Sigmoid colon (tissue), 7 donors: ENCODE data around the gene ATP6V0D1. TPM values are rescaled to one million over a fixed set of nuclear protein-coding genes. Genes with fewer than 3 reads are reported as not detected.

Experiments used
- DNase-seq: peaks from one replicate; pipeline ENCODE4 v3.0.0-alpha.2; 2019
- H3K27ac ChIP-seq, 4 donors: fragments of 200-600 bp; sonication (generic); one replicate each; pipeline ENCODE4 v1.5.1; 2016 to 2019; ENCODE audit warnings: mild to moderate bottlenecking in 1 of 4
- H3K27me3 ChIP-seq, 3 donors: fragments of 200-600 bp; sonication (generic); one replicate each; pipeline ENCODE4 v1.5.1; 2019; ENCODE audit warnings: mild to moderate bottlenecking in 1 of 3
- H3K36me3 ChIP-seq, 4 donors: fragments of 200-600 bp; sonication (generic); one replicate each; pipeline ENCODE4 v1.5.1; 2016 to 2019
- H3K4me1 ChIP-seq, 4 donors: fragments of 200-600 bp; sonication (generic); one replicate each; pipeline ENCODE4 v1.5.1; 2017 to 2019
- H3K4me3 ChIP-seq, 4 donors: fragments of 200-600 bp; sonication (generic); one replicate each; pipeline ENCODE4 v1.5.1; 2017 to 2019; ENCODE audit warnings: mild to moderate bottlenecking in 2 of 4, moderate library complexity in 1 of 4
- H3K9me3 ChIP-seq, 4 donors: fragments of 200-600 bp in 3 of 4; sonication (generic) in 3 of 4; one replicate each; pipeline versions ENCODE4 v1.5.1 to v1.6.1; 2013 to 2019
- EP300 ChIP-seq, 4 donors: sonication (generic); formaldehyde crosslinking; IDR thresholded peaks; one replicate each; pipeline ENCODE4 v1.6.1; 2017; ENCODE audit warnings: antibody characterized with exemption in 4 of 4
- POLR2A ChIP-seq, 2 donors: fragments of 450-650 bp; IDR thresholded peaks; one replicate each; pipeline ENCODE4 v1.6.1; 2016; ENCODE audit warnings: antibody characterized with exemption in 2 of 2, mild to moderate bottlenecking in 2 of 2, moderate library complexity in 2 of 2
- POLR2AphosphoS5 ChIP-seq, 4 donors: sonication (generic); formaldehyde crosslinking; IDR thresholded peaks; one replicate each; pipeline ENCODE4 v1.6.1; 2017; ENCODE audit warnings: antibody characterized with exemption in 4 of 4
- WGBS, 2 donors: extraction: QIAGEN DNeasy Blood & Tissue Kit; methylation state at CpG; one replicate each; pipeline ENCODE4 v1.1.7; 2013; 5-methylcytosine and 5-hydroxymethylcytosine counted together
- intact Hi-C: fragments of 100-400 bp; cut with DNase I; formaldehyde crosslinking; loops from one replicate; pipeline ENCODE4 v1.15.1; 2023
- polyA plus RNA-seq, 3 donors: library from polyadenylated mRNA; stranded (reverse); fragments of 200-250 nt; gene quantifications; one replicate each; pipeline ENCODE4 v1.2.3, GENCODE V29; 2013
- total RNA-seq, 4 donors: library from RNA; depleted of rRNA; stranded (reverse); fragments of >200 nt; gene quantifications; one replicate each; pipeline ENCODE4 v1.1.0, GENCODE V29; 2016
- TF ChIP-seq, protein P1 (sequence below), 4 experiments: fragments of 450-650 bp in 3 of 4; fragments of 200-600 bp in 1 of 4; IDR thresholded peaks; one replicate each; pipeline ENCODE4 v1.5.1; 2016 to 2019; ENCODE audit warnings: antibody characterized with exemption in 4 of 4, mild to moderate bottlenecking in 3 of 4, moderate library complexity in 2 of 4
- donor health status: healthy with polysubstance abuse.
- donor health status: Bipolar disorder and iron deficiency.
- donor health status: healthy.

ATP6V0D1 gene
- total and polyA plus RNA-seq, 7 donors = 70.3 to 287 (median 112) TPM

DNA sequence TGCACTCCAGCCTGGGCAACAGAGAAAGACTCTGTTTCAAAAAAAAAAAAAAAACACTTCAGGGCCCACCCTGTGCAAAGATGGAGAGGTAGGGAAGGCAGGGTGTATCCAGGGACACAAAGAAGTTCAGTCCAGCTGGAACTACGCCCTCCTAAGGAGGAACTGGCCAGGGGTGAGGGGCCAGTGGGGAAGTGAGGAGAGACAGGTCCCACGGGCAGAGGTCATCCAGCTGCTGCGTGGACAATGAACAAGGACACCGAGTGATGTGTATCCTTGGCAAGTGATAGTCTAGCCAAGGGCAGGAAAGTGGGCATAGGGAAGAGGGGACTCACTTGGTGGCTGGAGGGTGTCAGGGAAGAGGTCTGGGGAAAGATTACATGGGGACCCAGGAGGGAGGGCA lies 38.3 kb upstream of the ATP6V0D1 start:
- DNase-seq = no peak
- H3K36me3 ChIP-seq = no peaks in the 10 kb centered on the region
- 75 to 81% methylated on average over 4 of the region's 4 CpGs for WGBS, 2 donors
- H3K4me3 ChIP-seq = no peak overlapping the region
- H3K4me1 ChIP-seq = peaks cover 0 to 21% (median 13%) of the 10 kb centered on the region in 4 donors
- intact Hi-C loops = no loop called here
- H3K9me3 ChIP-seq = no peaks in the 10 kb centered on the region
- H3K27ac ChIP-seq = no peak overlapping the region
- TF ChIP-seq POLR2AphosphoS5 (IDR thresholded peaks at IDR 0.05) (no peak), EP300 (IDR thresholded peaks at IDR 0.05) (no peak), POLR2A (IDR thresholded peaks at IDR 0.05) (no peak)
- TF ChIP-seq, protein P1, sequence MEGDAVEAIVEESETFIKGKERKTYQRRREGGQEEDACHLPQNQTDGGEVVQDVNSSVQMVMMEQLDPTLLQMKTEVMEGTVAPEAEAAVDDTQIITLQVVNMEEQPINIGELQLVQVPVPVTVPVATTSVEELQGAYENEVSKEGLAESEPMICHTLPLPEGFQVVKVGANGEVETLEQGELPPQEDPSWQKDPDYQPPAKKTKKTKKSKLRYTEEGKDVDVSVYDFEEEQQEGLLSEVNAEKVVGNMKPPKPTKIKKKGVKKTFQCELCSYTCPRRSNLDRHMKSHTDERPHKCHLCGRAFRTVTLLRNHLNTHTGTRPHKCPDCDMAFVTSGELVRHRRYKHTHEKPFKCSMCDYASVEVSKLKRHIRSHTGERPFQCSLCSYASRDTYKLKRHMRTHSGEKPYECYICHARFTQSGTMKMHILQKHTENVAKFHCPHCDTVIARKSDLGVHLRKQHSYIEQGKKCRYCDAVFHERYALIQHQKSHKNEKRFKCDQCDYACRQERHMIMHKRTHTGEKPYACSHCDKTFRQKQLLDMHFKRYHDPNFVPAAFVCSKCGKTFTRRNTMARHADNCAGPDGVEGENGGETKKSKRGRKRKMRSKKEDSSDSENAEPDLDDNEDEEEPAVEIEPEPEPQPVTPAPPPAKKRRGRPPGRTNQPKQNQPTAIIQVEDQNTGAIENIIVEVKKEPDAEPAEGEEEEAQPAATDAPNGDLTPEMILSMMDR (IDR thresholded peaks at IDR 0.05) = no peak
- no peaks in the 10 kb centered on the region for H3K27me3 ChIP-seq

DNA sequence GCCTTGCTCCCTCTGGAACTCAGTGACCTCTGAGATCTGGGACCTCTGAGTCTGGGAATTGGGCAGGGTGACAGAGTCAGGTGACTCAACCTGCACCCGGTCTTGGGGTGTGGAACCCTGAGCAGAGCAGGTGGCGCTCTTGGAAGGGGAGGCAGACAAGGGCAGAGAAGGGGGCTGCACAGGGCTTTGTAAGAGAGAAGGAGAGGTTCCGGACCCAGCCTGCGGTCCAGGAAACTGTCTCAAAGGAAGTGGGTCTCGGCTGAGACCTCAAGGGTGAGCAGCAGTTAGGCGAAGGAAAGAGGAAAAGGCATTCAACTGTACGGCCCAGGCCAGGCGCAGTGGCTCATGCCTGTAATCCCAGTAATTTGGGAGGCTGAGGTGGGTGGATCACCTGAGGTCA lies 37.7 kb upstream of the ATP6V0D1 start:
- Histone ChIP-seq H3K4me3 (no peak overlapping the region), H3K9me3 (no peaks in the 10 kb centered on the region), H3K36me3 (no peaks in the 10 kb centered on the region), H3K27me3 (no peaks in the 10 kb centered on the region), H3K27ac (no peak overlapping the region), H3K4me1 (peaks cover 0 to 21% (median 13%) of the 10 kb centered on the region in 4 donors)
- intact Hi-C loops = no loop called here
- no peak for DNase-seq
- TF ChIP-seq POLR2A (IDR thresholded peaks at IDR 0.05) = no peak
- TF ChIP-seq, protein P1 (IDR thresholded peaks at IDR 0.05) = no peak
- no peak for TF ChIP-seq EP300 (IDR thresholded peaks at IDR 0.05)
- TF ChIP-seq POLR2AphosphoS5 (IDR thresholded peaks at IDR 0.05) = no peak
- WGBS, 2 donors = 60 to 81% methylated on average over 8 of the region's 8 CpGs

DNA sequence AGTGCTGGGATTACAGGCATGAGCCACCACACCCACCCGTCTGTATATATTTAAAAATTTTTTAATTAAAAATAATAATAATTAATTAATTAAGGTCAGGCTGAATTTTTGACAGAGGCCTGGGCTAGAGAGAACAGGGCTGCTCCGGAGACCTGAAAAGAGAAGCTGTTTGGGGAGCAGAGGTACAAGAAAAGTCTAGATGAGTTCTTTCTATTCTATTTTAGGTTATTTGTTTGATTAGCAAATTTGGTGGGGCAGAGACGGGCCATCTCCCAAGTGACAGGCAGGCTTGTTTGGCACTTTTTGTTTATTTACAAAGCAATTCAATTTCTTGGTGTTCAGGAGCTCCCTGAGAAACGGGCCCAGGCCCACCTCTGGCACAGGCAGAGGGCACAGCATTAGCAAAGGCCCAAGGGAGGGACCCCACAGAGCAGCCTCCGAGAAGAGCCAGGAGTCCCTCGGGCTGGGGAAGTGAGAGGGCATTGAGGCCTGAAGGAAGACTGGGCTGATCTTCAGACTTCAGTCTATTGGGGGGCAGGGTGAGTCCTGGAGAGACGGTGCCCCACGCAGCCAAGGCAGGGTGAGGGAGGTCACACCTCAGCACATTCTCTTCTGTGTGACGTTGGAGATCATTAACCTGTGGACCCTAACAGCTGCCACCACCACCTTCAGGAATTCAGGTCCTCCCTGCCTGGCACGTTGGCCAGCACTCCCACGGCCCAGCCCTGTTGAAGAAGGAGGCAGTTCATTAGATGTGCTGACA lies 36.9 kb upstream of the ATP6V0D1 start:
- no peak for DNase-seq
- H3K4me1 ChIP-seq = peaks cover 0 to 21% (median 13%) of the 10 kb centered on the region in 4 donors
- H3K27me3 ChIP-seq = no peaks in the 10 kb centered on the region
- H3K9me3 ChIP-seq = no peaks in the 10 kb centered on the region
- no peak for TF ChIP-seq POLR2AphosphoS5 (IDR thresholded peaks at IDR 0.05)
- no peak for TF ChIP-seq POLR2A (IDR thresholded peaks at IDR 0.05)
- no peak for TF ChIP-seq EP300 (IDR thresholded peaks at IDR 0.05)
- TF ChIP-seq, protein P1 (IDR thresholded peaks at IDR 0.05) = no peak
- no peak overlapping the region for H3K27ac ChIP-seq
- WGBS, 2 donors = 53 to 60% methylated on average over 11 of the region's 11 CpGs
- intact Hi-C loops = no loop called here
- no peaks in the 10 kb centered on the region for H3K36me3 ChIP-seq
- H3K4me3 ChIP-seq = no peak overlapping the region

DNA sequence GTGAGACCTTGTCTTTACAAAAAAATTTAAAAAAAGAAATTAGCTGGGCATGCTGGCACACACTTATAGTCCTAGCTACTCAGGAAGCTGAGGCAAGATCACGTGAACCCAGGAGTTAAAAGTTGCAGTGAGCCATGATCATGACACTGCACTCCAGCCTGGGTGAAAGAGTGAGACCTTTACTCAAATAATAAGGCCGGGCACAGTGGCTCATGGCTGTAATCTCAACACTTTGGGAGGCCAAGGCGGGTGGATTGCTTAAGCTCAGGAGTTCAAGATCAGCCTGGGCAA lies 36.1 kb upstream of the ATP6V0D1 start:
- peak overlapping the region in 2 of 4 donors; percentile 43 to 66 for H3K27ac ChIP-seq
- 69 to 86% methylated on average over 3 of the region's 3 CpGs for WGBS, 2 donors

More for the DNA sequence above, 36.1 kb upstream of the ATP6V0D1 start:
- intact Hi-C loops = no loop called here
- Histone ChIP-seq H3K4me1 (peaks cover 0 to 21% (median 13%) of the 10 kb centered on the region in 4 donors), H3K9me3 (no peaks in the 10 kb centered on the region), H3K36me3 (no peaks in the 10 kb centered on the region), H3K27me3 (no peaks in the 10 kb centered on the region), H3K4me3 (no peak overlapping the region)
- TF ChIP-seq POLR2AphosphoS5 (IDR thresholded peaks at IDR 0.05) = no peak
- TF ChIP-seq EP300 (IDR thresholded peaks at IDR 0.05) = no peak
- TF ChIP-seq, protein P1 (IDR thresholded peaks at IDR 0.05) = no peak
- TF ChIP-seq POLR2A (IDR thresholded peaks at IDR 0.05) = no peak
- no peak for DNase-seq
